GM12891 (cell line): ENCODE results near the gene HOXC9.
A peak's percentile ranks its signal among the peaks of the same experiment; 100 is the strongest.

Experiments used
- DNase-seq: peaks from one replicate; pipeline ENCODE4 v3.0.0; 2011; ENCODE audit warnings: low spot score; ENCODE audit not compliant: insufficient read length
- FAIRE-seq: peaks from 2 replicates; lab custom pipeline; 2011; peaks lifted over from hg19 to GRCh38; lab: Jason Lieb, UNC
- PAX5 ChIP-seq: IDR thresholded peaks from 2 replicates; pipeline ENCODE4 v1.6.1; 2011; ENCODE audit warnings: low read length, moderate library complexity, mild to moderate bottlenecking; ENCODE audit not compliant: insufficient read depth, severe bottlenecking
- POLR2A ChIP-seq: IDR thresholded peaks from 2 replicates; pipeline ENCODE4 v1.6.1; 2011; ENCODE audit warnings: low read depth, low read length, control low read depth
- POLR2AphosphoS5 ChIP-seq: IDR thresholded peaks from 2 replicates; pipeline ENCODE4 v1.6.1; 2011; ENCODE audit warnings: low read depth, low read length, control low read depth
- POU2F2 ChIP-seq: IDR thresholded peaks from 2 replicates; pipeline ENCODE4 v1.6.1; 2011; ENCODE audit warnings: low read depth, mild to moderate bottlenecking, control low read depth, low read length, moderate library complexity
- SPI1 ChIP-seq: IDR thresholded peaks from 2 replicates; pipeline ENCODE4 v1.6.1; 2011; ENCODE audit warnings: low read depth, low read length, control low read depth
- TAF1 ChIP-seq: IDR thresholded peaks from 2 replicates; pipeline ENCODE4 v1.6.1; 2011; ENCODE audit warnings: low read depth, low read length, control low read depth

Gene HOXC9

GRCh38 chr12:54029529-54030441 is 29.8 kb downstream of the HOXC9 start:
- FAIRE-seq (no peak), DNase-seq (no peak)
- TF ChIP-seq POLR2AphosphoS5 (no peak), POLR2A (no peak), TAF1 (no peak), SPI1 (no peak), POU2F2 (no peak), PAX5 (no peak)

GRCh38 chr12:54030442-54030801 is 30.5 kb downstream of the HOXC9 start:
- FAIRE-seq: no peak
- no peak for TF ChIP-seq SPI1
- TF ChIP-seq PAX5: no peak
- TF ChIP-seq TAF1: no peak
- no peak for TF ChIP-seq POLR2AphosphoS5
- TF ChIP-seq POLR2A: no peak
- TF ChIP-seq POU2F2: no peak

GRCh38 chr12:54030889-54031471 is 31.0 kb downstream of the HOXC9 start:
- no peak for DNase-seq
- no peak for TF ChIP-seq TAF1
- no peak for TF ChIP-seq POU2F2
- no peak for TF ChIP-seq PAX5
- no peak for TF ChIP-seq SPI1
- no peak for TF ChIP-seq POLR2AphosphoS5
- TF ChIP-seq POLR2A: no peak
- FAIRE-seq: no peak

More at GRCh38 chr12:54030442-54030801, 30.5 kb downstream of the HOXC9 start:
- DNase-seq: no peak

- no peak for DNase-seq
- TF ChIP-seq POU2F2 (no peak), POLR2AphosphoS5 (no peak), PAX5 (no peak), SPI1 (no peak), TAF1 (no peak), POLR2A (no peak)
- FAIRE-seq: no peak
These were observed 31.5 kb downstream of the HOXC9 start for GRCh38 chr12:54031480-54031879.

GRCh38 chr12:54032086-54032619 is 32.2 kb downstream of the HOXC9 start:
- no peak for FAIRE-seq
- DNase-seq: no peak

GRCh38 chr12:54032627-54033100 is 32.7 kb downstream of the HOXC9 start, which contains the start of gene HOXC5:
Gene HOXC5 (plus strand): TSS chr12:54033050. CDS start chr12:54033123, 73 bp downstream.
- peak; percentile 67 for DNase-seq
- no peak for FAIRE-seq
- no peak for TF ChIP-seq PAX5
- TF ChIP-seq SPI1: no peak
- TF ChIP-seq POLR2AphosphoS5: no peak
- no peak for TF ChIP-seq POLR2A
- TF ChIP-seq POU2F2: no peak
- no peak for TF ChIP-seq TAF1

More at GRCh38 chr12:54032086-54032619, 32.2 kb downstream of the HOXC9 start:
- TF ChIP-seq POU2F2 (no peak), POLR2A (no peak), POLR2AphosphoS5 (no peak), TAF1 (no peak), SPI1 (no peak)

GRCh38 chr12:54033106-54033979 is 33.4 kb downstream of the HOXC9 start:
- FAIRE-seq (no peak), DNase-seq (no peak)
- TF ChIP-seq POU2F2 (no peak), SPI1 (no peak), POLR2AphosphoS5 (no peak), TAF1 (no peak), POLR2A (no peak), PAX5 (no peak)

- no peak for TF ChIP-seq TAF1
- TF ChIP-seq SPI1: no peak
- TF ChIP-seq POU2F2: no peak
- no peak for TF ChIP-seq PAX5
- TF ChIP-seq POLR2AphosphoS5: no peak
- no peak for TF ChIP-seq POLR2A
- DNase-seq (no peak), FAIRE-seq (no peak)
These were observed 34.2 kb downstream of the HOXC9 start for GRCh38 chr12:54033980-54034784.
